DMS79 treated with DMSO at 0.1 percent for 48 hours (cell line): ENCODE results near the gene TEX38.
"Not testable (repeated sequence)": the region's sequence is repeated elsewhere in the genome, so short reads cannot be mapped to it uniquely, and the experiment has no call there.

Experiments
- DNase-seq: peaks from one replicate; lab custom pipeline; 2025; lab: John Stamatoyannopoulos, UW

TEX38 gene

DNA sequence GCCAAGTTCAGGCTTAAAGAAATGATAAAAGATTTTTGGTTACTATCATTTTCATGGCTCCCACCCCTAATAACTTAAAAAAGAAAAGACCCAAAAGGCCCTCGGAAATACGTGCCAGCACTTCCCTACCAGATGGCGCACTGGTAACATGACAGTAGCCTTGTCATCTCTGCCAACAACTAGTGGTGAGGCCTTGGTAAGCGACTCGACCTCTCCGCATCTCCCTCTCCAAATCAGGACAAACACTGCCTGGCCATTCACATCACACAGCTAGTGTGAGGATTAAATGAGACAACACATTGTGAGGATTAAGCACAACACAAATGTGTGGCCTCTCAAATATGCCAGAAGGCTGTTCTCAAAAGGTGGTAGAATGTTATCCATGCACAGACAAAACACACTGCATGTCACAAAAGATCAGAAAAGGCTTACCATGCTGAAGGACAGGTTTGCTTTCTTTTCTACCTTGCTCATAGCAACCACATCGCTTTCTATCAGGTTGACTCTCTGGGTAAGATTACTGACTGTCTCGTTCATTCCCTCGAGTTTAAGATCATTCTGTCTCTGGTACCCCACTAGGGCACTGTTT, 16.4 kb downstream of the TEX38 start:
- no peak for DNase-seq

DNA sequence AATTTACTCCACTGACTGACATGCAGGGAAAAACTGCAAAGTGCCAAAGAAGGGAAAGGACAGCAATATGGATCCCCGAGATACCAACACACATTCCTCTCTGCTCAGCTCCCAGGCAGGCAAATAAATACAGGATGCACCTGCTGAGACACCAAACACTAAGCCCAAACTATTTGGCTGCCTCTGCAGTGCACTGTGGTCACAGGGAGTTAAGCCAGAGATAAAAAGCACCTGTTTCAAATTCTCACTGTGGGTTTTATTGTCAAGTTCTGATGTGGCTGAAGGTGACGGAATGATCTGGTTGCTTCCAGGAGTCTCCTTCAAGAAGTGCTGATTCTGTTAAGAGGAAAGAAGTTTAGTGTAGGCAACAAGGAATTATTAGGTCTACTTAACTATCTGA, 17.7 kb downstream of the TEX38 start:
- DNase-seq: no peak

DNA sequence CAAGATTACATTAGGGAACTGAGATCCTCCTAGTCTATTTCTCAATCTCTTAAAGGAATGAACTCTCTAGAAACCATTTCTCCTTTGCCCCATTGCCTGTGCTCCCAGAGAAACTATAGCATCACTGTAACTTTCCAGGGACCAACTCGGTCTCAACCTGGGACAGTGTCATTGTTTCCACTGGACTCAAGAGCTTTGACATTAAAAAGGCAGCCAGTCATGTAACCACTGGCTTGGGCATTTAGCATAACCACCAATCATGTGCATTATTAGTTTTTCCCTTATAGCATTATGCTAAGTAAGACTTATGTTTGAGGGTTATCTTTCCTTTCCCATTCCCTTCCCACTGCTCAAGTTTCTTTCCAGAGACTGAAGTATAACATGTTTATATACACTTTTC, 18.2 kb downstream of the TEX38 start:
- no peak for DNase-seq

DNA sequence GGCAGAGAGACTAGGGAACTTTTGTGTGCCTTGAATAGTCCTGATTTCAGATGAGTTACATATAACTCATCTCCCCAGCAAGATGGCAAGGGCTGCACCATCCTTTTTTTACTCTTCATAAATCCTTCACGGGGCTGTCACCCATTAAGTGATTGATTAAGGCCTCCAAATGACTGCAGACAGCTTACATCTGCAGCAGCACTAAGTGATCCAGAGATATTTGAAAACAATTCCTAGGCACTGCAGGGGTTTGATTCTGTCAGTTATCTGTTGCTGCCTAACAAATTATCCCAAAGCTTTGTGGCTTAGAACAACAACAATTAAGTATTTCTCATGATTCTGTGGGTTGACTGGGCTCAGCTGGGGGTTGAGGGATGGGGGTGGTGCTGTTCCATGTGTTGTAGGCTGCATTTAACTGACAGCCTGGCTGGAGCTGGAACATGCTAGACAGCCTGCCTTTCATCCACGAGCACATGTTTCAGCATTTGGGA, 19.3 kb downstream of the TEX38 start:
- DNase-seq: no peak

DNA sequence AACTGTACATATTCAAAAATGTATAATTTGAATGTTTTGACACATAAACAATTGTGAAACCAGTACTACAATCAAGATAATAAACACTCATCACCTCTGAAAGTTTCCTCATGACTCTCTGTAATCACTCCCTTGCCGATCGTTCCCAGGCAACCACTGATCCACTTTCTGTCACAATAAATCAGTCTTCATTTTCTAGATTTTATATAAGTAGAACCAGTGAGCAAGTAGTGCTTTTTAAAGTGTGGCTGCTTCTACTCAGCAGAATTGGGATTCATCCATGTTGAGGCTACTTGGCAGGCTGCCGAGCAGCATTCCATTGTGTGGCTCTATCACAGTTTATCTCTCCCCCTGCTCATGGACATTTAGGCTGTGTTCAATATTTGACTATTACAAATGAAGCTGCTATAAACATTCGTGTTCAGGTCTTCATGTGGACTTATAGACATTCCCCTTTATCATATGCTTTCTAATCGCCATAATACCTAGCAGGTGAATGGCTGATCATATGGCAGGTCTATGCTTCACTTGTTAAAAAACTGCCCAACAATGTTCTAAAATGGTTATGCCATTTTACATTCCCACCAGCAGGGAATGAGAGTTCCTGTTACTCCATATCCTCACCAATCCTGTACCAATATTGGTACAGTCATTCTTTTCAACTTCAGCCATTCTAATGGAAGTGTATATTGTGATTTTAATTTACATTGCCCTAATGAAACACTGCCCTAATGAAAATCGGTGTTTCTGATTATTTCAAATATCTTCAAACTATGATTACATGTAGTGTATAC, 20.5 kb downstream of the TEX38 start:
- DNase-seq: no peak

DNA sequence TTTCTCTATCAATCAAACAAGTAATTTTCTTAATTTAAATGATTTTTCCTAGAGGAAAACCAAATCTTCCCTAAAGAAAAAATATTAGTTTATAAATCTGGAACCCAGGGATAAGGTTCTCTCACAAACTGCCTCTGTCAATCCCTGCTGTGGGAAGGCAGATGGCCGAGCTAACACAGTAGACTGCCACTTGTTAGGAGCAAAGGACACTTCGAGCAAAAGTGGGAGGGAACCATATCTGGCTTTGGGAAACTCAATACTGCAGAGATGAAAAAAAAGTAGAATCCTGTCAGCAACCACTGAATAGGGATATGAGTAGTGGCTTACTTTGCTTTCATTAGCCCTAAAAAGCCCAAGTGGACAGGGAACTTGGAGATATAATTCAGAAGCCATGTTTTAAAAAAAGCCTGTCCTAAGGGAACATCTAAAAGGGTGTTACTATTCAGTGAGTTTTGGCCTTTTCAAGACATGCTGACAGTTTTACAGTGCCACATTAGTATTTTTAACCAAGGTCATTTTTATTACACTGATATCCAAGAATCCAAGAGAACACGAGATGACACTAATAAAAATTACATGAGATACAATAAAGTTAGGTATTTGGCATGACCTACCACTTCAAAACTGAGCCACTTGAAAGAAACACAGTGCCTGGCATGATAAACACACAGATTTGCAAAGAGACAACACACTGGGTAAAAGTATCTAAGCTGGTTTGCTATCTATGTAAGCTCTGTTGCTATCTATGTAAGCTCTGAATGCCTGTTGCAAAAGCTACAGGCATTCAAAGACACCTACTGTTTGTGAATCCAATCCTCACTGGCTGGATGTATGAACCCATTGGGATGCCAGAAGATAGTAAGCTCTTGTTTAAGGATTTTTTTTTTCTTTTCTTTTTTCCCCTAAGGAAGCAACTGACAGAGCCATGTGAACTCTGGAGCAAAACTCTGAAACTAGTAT, 21.4 kb downstream of the TEX38 start:
- DNase-seq: no peak

DNA sequence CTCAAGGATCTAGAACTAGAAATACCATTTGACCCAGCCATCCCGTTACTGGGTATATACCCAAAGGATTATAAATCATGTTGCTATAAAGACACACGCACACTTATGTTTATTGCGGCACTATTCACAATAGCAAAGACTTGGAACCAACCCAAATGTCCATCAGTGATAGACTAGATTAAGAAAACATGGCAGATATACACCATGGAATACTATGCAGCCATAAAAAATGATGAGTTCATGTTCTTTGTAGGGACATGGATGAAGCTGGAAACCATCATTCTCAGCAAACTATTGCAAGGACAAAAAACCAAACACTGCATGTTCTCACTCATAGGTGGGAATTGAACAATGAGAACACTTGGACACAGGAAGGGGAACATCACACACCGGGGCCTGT, 23.0 kb downstream of the TEX38 start:
- DNase-seq: not testable (repeated sequence)

DNA sequence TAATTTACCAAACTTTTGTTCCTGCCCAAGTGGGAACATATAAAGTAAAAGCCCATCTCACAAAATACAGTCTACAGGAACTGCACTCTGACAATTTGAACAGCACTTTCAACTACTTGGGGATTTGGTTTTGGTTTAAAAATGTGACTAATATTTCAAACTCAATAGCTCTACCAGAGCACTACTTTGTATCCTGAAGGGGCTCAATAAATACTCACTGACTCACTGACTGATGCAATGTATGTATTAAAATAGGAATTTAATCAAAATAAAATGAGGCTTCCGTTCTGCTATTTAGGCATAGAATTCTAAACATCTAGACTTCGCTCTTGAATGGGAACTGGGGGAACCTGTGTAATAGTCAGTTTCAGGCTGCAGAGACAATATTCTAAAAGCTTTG, 25.4 kb downstream of the TEX38 start:
- no peak for DNase-seq

DNA sequence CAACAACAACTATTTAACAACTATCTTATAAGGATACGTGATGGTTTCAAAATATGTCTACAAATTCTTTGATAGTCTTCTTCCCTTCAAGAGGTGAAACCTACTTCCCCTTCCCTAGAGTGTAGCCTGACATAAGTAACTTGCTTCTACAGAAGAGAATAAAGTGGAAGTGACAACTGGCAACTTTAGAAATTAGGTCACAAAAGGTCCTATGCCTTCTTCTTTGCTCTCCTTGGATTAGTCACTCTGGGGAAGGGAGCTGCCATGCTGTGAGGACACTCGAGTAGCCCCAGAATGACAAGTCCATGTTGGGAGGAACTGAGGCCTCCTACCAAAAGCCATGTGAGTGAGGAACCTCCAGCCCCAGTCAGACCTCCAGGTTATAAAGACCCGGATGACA, 28.0 kb downstream of the TEX38 start:
- DNase-seq: no peak

DNA sequence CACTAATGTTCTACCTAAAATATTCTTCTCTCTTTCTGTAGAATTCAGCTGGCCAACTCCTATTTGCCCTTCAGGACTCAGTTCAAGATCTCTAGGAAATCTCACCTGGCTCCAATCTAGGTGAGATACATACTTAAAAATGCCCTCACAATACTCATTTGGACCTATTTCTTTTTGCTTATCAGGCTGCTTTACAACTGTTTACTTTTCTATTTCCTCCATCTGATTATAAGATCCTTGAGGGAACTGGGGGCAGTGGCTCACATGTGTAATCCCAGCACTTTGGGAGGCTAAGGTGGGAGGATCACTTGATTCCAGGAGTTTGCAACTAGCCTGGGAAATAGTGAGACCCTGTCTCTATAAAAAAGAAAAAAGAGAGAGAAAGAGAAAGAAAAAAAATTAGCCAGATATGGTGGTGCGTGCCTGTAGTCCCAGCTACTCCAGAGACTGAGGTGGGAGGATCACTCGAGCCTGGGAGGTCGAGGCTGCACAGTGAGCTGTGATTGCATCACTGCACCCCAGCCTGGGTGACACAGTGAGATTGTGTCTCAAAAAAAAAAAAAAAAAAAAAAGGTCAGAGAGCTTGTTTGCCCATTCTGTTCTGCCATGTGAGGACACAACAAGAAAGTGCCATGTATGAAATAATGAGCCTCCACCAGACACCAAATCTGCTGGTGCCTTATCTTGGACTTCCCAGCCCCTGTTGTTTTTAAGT, 32.4 kb downstream of the TEX38 start:
- DNase-seq: no peak

DNA sequence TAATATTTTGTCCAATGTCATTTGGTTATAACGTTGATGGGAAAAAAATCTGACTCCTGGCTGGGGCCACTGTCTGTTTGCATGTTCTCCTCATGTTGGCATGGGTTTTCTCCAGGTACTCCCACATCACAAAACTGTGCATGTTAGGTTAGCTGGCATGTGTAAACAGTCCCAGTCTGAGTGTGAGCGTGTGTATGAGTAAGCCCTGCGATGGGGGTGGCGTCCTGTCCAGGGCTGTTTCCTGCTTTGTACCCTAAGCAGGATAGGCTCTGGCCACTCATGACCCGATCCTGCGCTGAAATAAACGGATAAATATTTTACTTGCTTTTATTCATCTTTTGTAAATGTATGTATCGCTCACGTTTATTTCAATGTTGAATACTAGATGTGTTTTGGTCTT, 33.8 kb downstream of the TEX38 start:
- DNase-seq: no peak

DNA sequence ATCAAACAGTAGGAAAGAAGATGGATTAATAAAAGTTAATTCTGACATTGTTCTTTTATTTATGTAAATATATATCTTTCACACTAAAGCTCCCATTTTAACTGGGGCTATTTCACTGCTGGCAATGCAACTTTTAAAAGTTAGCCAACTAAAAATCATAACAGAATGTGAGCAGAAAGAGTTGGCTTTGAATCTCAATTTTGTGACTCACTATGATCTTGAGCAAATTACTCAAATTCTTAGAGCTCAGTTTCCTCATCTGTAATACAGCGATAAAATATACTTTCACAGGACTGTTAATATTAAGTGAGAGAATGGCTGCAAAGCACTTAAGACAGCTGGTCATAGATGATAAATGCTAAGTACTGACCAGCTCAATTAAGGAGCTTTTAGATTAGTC, 36.5 kb downstream of the TEX38 start:
- DNase-seq: no peak

DNA sequence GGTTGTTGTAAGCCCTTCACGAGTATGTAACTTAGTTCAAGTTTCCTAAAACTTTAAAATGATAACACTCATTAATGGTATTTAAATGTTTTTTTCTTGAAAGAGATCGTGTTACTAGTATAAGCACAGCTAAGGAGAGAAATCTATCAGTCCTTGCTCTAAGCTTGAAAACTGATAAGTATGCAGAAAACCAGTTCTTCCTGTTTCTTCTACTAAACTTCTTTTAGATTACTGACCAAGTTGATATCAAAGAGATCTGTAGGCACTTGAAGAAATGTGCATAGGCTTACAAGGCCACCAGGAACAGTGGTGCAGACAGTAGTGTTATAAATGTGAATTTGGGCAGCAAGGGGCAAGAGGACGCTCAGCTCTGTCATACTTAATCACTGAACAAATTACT, 43.3 kb downstream of the TEX38 start:
- no peak for DNase-seq

DNA sequence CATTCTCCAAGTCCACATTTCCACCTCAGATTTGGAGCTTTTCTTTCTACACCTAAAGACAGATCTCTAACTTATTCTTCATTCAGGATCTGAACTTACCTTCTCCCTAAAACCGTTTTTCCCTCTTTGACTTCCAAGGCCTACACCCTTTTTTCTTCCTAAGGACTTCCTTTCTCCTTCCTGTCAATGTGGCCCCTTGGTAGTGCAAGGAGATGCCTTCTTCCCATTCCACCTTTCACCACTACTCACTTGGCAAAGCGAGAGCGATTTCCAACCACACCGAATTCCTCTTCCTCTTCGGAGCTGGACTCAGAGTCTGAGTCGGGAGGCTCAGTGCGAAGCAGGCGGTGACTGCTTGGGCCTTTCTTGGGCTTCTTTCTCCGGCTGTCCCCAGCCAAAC, 46.0 kb downstream of the TEX38 start:
- no peak for DNase-seq

DNA sequence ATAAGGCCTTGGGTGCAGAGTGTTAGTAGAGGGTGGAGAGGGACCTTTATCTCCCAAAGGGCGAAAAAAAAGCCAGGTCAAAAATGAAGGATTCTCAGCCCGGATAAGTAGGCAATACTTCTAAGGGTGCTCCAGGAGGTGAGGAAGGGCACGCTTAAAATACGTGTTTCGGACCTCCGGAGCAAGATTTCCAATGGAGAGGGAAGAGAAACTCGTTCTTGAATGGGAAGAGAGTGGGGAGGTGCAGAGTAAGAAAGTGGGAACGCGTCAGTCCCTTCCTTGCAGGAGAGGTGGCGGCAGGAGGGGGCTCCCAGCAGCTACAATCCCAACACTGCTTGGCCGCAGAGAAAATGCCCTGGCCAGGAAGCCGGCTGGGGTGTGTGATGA, 46.7 kb downstream of the TEX38 start:
- no peak for DNase-seq

DNA sequence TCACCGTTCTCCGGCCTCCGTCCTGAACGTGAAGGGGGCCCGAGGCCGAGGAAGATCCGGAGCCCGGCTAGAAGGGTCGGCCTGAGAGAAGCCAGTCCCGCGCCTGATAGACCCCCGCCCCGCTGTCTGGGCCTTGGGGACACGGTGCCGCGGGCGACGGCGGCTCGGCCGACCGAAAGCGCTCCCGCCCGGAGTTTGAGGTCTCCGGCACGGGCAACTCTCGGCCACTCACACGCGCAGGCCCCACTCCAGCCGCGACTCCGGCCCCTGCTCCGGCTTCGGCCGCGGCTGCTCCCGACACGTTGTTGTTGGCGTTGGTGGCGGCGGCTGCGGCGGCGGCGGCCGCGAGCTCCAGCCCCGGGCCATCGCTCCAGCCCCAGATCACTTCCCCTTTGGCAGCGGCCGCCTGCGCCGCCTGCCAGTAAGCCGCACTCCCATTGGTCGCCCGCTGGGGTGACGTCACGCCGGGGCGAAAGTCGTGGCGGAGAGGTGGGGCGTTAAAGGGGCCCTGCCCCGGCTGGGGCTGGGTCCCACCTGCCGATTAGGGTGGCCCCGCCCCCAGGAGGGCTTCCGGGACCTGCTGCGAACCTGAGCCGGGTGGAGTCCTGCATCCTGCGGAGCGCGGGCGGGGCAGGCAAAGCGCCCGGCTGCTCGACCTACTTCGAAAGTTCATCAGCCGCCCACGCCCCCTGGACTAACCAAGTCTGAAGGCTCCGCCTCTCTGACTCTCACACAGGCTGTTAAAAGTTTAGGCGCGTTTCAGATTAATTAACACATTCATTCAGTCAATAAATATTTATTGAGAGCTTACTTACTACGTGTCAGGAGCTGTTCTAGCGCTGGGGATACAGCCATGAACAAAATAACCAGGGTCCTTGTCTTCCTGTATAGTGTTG, 47.3 kb downstream of the TEX38 start, which contains the start of gene EFCAB14:
EFCAB14 (minus strand) TSS at position 388 of the 896 bp plus-strand sequence. CDS start 1,027 bp downstream, outside the sequence.
- peak; percentile 95 for DNase-seq

DNA sequence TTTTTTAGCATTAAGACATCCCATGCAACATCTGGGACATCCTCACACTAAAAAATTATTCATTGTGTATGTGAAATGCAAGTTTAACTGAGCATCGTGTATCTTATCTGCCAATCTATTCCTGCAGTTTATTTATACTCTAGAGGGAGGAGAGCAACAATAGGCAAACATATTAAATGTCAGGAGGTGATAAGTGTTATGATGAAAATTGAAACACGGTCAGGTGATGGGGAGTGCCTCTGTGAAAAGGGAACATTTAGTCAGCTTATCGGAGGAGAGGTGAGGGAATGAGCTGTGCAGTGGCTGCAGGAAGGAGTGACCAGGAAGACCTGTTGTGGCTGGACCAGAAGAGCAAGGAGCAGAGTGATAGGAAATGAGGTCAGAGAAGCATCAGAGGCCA, 48.0 kb downstream of the TEX38 start:
- peak; percentile 55 for DNase-seq

DNA sequence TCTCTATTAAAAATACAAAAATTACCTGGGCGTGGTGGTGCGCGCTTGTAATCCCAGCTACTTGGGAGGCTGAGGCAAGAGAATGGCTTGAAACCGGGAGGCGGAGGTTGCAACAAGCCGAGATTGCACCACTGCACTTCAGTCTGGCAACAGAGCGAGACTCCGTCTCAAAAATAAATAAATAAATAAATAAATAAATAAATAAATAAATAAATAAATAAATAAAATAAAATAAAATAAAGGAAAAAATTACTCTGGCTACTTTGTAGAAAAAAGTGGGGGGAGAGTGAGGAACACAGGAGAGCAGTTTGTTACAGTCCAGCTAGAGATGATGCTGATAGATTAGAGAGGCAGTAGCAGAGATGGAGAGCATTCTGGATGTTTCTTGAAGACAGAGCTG, 48.7 kb downstream of the TEX38 start:
- not testable (repeated sequence) for DNase-seq

DNA sequence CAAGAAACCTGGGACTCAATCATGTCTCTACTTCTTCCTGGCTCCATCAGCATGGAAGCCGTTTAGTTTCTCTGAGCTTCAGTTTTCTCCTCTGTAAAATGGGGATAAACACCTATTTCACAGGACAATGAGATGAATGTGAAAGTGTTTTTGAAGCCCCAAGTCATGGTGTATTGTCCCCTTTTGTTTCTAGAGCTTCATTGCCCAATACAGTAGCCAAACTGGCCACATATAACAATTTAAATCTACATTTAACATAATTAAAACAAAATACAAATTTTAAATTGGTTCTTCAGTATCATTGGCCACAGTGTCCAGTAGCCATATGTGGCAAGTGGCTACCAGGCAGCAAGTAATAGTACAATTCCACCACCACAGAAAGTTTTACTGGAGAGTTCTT, 49.5 kb downstream of the TEX38 start:
- DNase-seq: no peak

DNA sequence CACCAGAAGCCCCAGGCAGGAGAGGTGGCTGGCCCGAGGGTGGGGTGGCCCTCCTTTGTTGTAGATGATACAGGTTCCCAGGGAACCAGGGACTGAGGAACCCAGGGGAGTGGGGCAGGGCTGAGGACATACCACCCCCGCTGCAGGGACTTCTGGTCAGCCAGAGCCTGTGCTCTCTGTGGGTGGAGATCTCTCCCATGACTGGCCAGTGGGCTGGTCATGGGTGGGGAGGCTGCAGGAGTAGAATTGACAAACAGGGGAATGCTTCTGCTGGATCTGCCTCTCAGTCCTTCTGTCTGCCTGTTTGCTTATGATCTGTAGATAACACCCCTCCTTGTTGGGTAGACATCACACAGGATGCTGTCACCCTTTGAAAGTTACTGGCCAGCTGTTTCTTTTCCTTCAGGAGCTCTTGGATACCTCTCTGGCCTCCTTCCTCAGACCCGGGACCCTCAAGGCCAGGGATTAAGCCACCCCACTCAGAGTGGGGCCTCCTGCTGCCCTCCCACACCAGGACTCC, 50.1 kb downstream of the TEX38 start:
- no peak for DNase-seq
